ENCODE measurements around the gene METTL25B. TPM values are rescaled to one million over a fixed set of nuclear protein-coding genes. Genes with fewer than 3 reads are reported as not detected.

The METTL25B gene
- polyA plus RNA-seq, 1 donor from 2014 or later: 13.1 TPM

DNA sequence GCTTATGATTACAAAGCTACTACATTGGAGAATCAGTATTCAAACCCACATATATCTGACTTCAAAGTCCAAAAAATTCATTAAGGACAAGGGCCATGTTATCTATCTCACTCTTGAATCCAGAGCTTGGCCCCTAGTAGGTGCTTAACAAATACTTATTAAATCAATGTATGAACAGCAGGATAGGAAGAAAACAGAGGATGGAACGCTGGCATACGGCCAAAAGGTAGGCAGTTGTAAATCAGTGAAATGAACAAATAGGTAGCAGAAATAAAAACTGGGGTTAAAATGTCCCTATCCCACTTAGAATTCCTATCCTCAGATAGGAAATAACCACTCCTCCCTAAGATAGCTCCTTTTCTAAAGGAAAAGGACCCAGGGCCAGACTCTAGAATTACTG, 10.6 kb downstream of the METTL25B start:
- H3K27me3 ChIP-seq (ENCODE audit: insufficient read depth, low read depth, low read length): no peaks in the 10 kb centered on the region
- no peaks in the 10 kb centered on the region for H3K9me3 ChIP-seq (ENCODE audit: low read length)
- no peak overlapping the region for H3K4me2 ChIP-seq (ENCODE audit: low read length)
- H3K36me3 ChIP-seq (ENCODE audit: insufficient read depth, low read length): no peaks in the 10 kb centered on the region
- H3K4me3 ChIP-seq (ENCODE audit: low read length): no peak overlapping the region
- no peak overlapping the region for H3K27ac ChIP-seq (ENCODE audit: low read length)
- H3K9ac ChIP-seq (ENCODE audit: low read length): no peak overlapping the region
- TF ChIP-seq MXI1 (conservative IDR thresholded peaks at IDR 0.05; ENCODE audit: poor library complexity, severe bottlenecking) (no peak), CTCF (IDR thresholded peaks at IDR 0.05; ENCODE audit: poor library complexity, severe bottlenecking) (no peak), EP300 (conservative IDR thresholded peaks at IDR 0.05; ENCODE audit: poor library complexity, severe bottlenecking) (no peak), REST (IDR thresholded peaks at IDR 0.05; ENCODE audit: borderline replicate concordance) (no peak), EZH2 (IDR thresholded peaks at IDR 0.05; ENCODE audit: borderline replicate concordance, insufficient read depth, low read length, poor library complexity, severe bottlenecking) (no peak), TAF1 (IDR thresholded peaks at IDR 0.05; ENCODE audit: low read depth) (no peak), RAD21 (conservative IDR thresholded peaks at IDR 0.05) (no peak), SMC3 (conservative IDR thresholded peaks at IDR 0.05; ENCODE audit: poor library complexity) (no peak), POLR2AphosphoS5 (IDR thresholded peaks at IDR 0.05) (no peak)
- no peaks in the 10 kb centered on the region for H3K79me2 ChIP-seq (replicated peaks; ENCODE audit: insufficient read depth, low read length)
- H3K9me2 ChIP-seq (ENCODE audit: insufficient read depth, low read length): no peaks in the 10 kb centered on the region
- H4K20me1 ChIP-seq (ENCODE audit: insufficient read depth): no peaks in the 10 kb centered on the region
- H2AFZ ChIP-seq (ENCODE audit: low read depth, low read length): no peak overlapping the region
- no peaks in the 10 kb centered on the region for H3F3A ChIP-seq (ENCODE audit: insufficient read depth, low read length, poor library complexity, severe bottlenecking)

DNA sequence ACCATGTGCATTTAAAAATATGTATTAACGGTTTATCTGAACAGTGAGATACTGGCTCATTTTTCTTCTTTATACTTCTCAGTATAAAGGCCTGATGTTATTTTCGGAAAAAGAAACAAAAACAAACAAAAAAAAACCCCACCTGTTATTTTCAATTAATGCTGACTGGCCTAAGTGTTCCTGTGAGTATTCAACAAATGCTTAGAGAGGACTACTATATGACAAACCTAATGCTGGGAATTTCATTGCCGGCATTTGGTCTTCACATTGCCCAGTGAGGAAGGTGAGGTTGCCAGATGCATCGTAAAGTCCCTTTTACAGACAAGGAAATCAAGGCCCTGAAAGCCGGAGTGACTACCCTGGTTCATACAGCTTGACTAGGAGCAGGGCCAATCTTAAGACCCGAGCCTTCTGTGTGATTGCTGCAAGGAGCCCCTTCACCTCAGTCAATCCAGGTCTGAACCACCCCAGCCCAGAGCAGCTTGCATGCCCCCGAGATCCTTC, 12.0 kb downstream of the METTL25B start:
- Histone ChIP-seq H3K27me3 (ENCODE audit: insufficient read depth, low read depth, low read length) (no peaks in the 10 kb centered on the region), H3K36me3 (ENCODE audit: insufficient read depth, low read length) (no peaks in the 10 kb centered on the region), H3K9me3 (ENCODE audit: low read length) (no peaks in the 10 kb centered on the region), H3K79me2 (replicated peaks; ENCODE audit: insufficient read depth, low read length) (peaks cover 3% of the 10 kb centered on the region), H3K4me2 (ENCODE audit: low read length) (peak overlapping the region; percentile 74), H3K4me3 (ENCODE audit: low read length) (peak overlapping the region; percentile 77), H3F3A (ENCODE audit: insufficient read depth, low read length, poor library complexity, severe bottlenecking) (no peaks in the 10 kb centered on the region), H2AFZ (ENCODE audit: low read depth, low read length) (peak overlapping the region; percentile 61), H3K9ac (ENCODE audit: low read length) (peak overlapping the region; percentile 73), H3K9me2 (ENCODE audit: insufficient read depth, low read length) (no peaks in the 10 kb centered on the region), H3K27ac (ENCODE audit: low read length) (peak overlapping the region; percentile 57), H4K20me1 (ENCODE audit: insufficient read depth) (no peaks in the 10 kb centered on the region)
- no peak for TF ChIP-seq POLR2AphosphoS5 (IDR thresholded peaks at IDR 0.05)
- no peak for TF ChIP-seq RAD21 (conservative IDR thresholded peaks at IDR 0.05)
- no peak for TF ChIP-seq EP300 (conservative IDR thresholded peaks at IDR 0.05; ENCODE audit: poor library complexity, severe bottlenecking)
- no peak for TF ChIP-seq TAF1 (IDR thresholded peaks at IDR 0.05; ENCODE audit: low read depth)
- TF ChIP-seq REST (IDR thresholded peaks at IDR 0.05; ENCODE audit: borderline replicate concordance): no peak
- TF ChIP-seq EZH2 (IDR thresholded peaks at IDR 0.05; ENCODE audit: borderline replicate concordance, insufficient read depth, low read length, poor library complexity, severe bottlenecking): no peak
- no peak for TF ChIP-seq CTCF (IDR thresholded peaks at IDR 0.05; ENCODE audit: poor library complexity, severe bottlenecking)
- TF ChIP-seq SMC3 (conservative IDR thresholded peaks at IDR 0.05; ENCODE audit: poor library complexity): no peak
- TF ChIP-seq MXI1 (conservative IDR thresholded peaks at IDR 0.05; ENCODE audit: poor library complexity, severe bottlenecking): no peak
